ENCODE results near the gene PIP4K2B. TPM values are rescaled to one million over a fixed set of nuclear protein-coding genes. Genes with fewer than 3 reads are reported as not detected.

The PIP4K2B gene
- total RNA-seq, 1 experiment from 2014 or later = 28.0 TPM

DNA sequence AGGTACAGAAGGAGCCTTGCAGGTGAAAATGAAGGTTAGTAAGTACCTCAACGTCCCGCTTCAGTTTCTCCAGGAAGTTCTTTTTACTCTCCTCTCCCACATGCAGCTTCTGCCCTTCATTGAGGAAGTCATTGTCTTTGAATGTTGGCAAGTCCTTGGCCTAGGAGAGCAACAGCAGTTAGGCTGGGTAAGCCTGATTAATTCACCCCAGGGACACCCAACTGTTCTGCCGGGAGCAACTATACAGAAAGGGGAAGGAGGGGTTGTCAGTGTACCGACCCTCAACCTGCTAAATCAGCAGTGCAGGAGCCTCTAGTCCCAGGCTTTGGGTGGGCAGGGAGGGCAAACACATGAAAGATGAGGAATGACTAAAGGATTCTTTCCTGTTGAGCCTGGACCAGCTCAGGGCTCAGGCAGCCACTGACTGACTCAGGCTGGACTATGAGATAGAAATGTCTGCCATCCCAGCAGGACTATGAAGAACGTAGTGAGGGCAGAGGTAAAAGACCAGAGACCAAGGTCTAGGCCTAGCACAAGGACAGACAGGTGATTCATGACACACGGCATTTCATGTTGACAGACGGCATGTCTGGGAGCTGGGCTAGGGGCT lies 21.6 kb downstream of the PIP4K2B start:
- Histone ChIP-seq H3K36me3 (ENCODE audit: insufficient read depth, low read length, poor library complexity, severe bottlenecking) (peaks cover 19% of the 10 kb centered on the region), H3K27me3 (replicated peaks; ENCODE audit: insufficient read depth, low read depth, low read length, poor library complexity) (no peaks in the 10 kb centered on the region), H3K9me3 (ENCODE audit: low read depth, low read length, poor library complexity, severe bottlenecking) (no peaks in the 10 kb centered on the region), H3K4me1 (ENCODE audit: insufficient read depth, low read length, poor library complexity, severe bottlenecking) (no peaks in the 10 kb centered on the region), H3K27ac (ENCODE audit: low read depth, low read length, poor library complexity, severe bottlenecking) (no peak overlapping the region), H3K4me3 (ENCODE audit: low read depth, low read length, poor library complexity, severe bottlenecking) (no peak overlapping the region)
- POLR2A ChIA-PET (ENCODE audit: low non-redundant PET) = no interaction called here
- TF ChIP-seq EZH2 (IDR thresholded peaks at IDR 0.05; ENCODE audit: borderline replicate concordance, low read depth, low read length, poor library complexity, severe bottlenecking) = no peak
- no peak for TF ChIP-seq CTCF (conservative IDR thresholded peaks at IDR 0.05; ENCODE audit: low read depth, low read length)
- BruUV-seq (replicated peaks) = no TSS peak
- no peak for DNase-seq (ENCODE audit: low spot score)
- intact Hi-C loops (cut with micrococcal nuclease; ENCODE audit: unreplicated experiment) = no loop called here
- CTCF ChIA-PET = no interaction called here

DNA sequence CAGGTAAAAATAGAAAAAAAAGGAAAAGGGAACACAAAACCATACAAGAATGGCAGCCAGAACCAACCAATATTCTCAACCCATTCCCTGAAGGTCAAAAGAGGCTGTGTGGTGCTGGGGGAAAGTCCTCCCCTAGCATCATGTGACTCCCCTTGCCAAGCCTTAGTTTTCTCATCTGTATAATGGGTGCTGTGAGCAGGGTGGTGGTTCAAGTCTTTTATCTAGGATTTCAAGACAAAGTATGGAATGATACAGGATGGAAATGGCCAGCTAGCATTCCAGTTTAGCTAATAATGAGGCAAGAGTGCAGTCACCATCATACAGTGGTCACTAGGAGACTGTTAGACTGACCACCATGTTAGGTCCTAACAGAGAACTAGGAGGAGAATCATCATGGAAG lies 26.1 kb downstream of the PIP4K2B start:
- ChIA-PET CTCF (no interaction called here), POLR2A (ENCODE audit: low non-redundant PET) (no interaction called here)
- Histone ChIP-seq H3K9me3 (ENCODE audit: low read depth, low read length, poor library complexity, severe bottlenecking) (no peaks in the 10 kb centered on the region), H3K4me1 (ENCODE audit: insufficient read depth, low read length, poor library complexity, severe bottlenecking) (no peaks in the 10 kb centered on the region), H3K36me3 (ENCODE audit: insufficient read depth, low read length, poor library complexity, severe bottlenecking) (peaks cover 12% of the 10 kb centered on the region), H3K4me3 (ENCODE audit: low read depth, low read length, poor library complexity, severe bottlenecking) (no peak overlapping the region), H3K27ac (ENCODE audit: low read depth, low read length, poor library complexity, severe bottlenecking) (no peak overlapping the region), H3K27me3 (replicated peaks; ENCODE audit: insufficient read depth, low read depth, low read length, poor library complexity) (no peaks in the 10 kb centered on the region)
- BruUV-seq (replicated peaks) = no TSS peak
- DNase-seq (ENCODE audit: low spot score) = no peak
- TF ChIP-seq EZH2 (IDR thresholded peaks at IDR 0.05; ENCODE audit: borderline replicate concordance, low read depth, low read length, poor library complexity, severe bottlenecking) (no peak), CTCF (conservative IDR thresholded peaks at IDR 0.05; ENCODE audit: low read depth, low read length) (no peak)
- intact Hi-C loops (cut with micrococcal nuclease; ENCODE audit: unreplicated experiment) = no loop called here

- intact Hi-C loops (cut with micrococcal nuclease; ENCODE audit: unreplicated experiment) = no loop called here
- ChIA-PET CTCF (no interaction called here), POLR2A (ENCODE audit: low non-redundant PET) (no interaction called here)
- Histone ChIP-seq H3K27ac (ENCODE audit: low read depth, low read length, poor library complexity, severe bottlenecking) (no peak overlapping the region), H3K36me3 (ENCODE audit: insufficient read depth, low read length, poor library complexity, severe bottlenecking) (peaks cover 12% of the 10 kb centered on the region), H3K9me3 (ENCODE audit: low read depth, low read length, poor library complexity, severe bottlenecking) (no peaks in the 10 kb centered on the region), H3K4me1 (ENCODE audit: insufficient read depth, low read length, poor library complexity, severe bottlenecking) (no peaks in the 10 kb centered on the region), H3K4me3 (ENCODE audit: low read depth, low read length, poor library complexity, severe bottlenecking) (no peak overlapping the region), H3K27me3 (replicated peaks; ENCODE audit: insufficient read depth, low read depth, low read length, poor library complexity) (no peaks in the 10 kb centered on the region)
- no peak for TF ChIP-seq EZH2 (IDR thresholded peaks at IDR 0.05; ENCODE audit: borderline replicate concordance, low read depth, low read length, poor library complexity, severe bottlenecking)
- no peak for TF ChIP-seq CTCF (conservative IDR thresholded peaks at IDR 0.05; ENCODE audit: low read depth, low read length)
- BruUV-seq (replicated peaks) = no TSS peak
- DNase-seq (ENCODE audit: low spot score) = no peak
Observed at GRCh38 chr17:38768417-38768816, 30.9 kb downstream of the PIP4K2B start.
